Body of pancreas (tissue), 4 donors: ENCODE results near the gene C17orf67. TPM values are rescaled to one million over a fixed set of nuclear protein-coding genes. Genes with fewer than 3 reads are reported as not detected.

Experiments used
- ATAC-seq: fragments of 150-250 bp; one replicate; pipeline ENCODE4 v1.9.1; 2016
- DNase-seq, 4 donors: peaks; one replicate each; pipeline ENCODE4 v3.0.0-alpha.2; 2019
- H3K27ac ChIP-seq, 4 donors: fragments of 200-600 bp; sonication (generic); 1 replicate in 3 of 4; 2 replicates in 1 of 4; pipeline versions ENCODE4 v1.5.1 to v1.6.1; 2016 to 2019; ENCODE audit warnings: mild to moderate bottlenecking in 1 of 4, mixed read lengths in 1 of 4, moderate library complexity in 1 of 4
- H3K27me3 ChIP-seq, 2 donors: fragments of 200-600 bp; sonication (generic); one replicate each; pipeline ENCODE4 v1.6.0; 2016; ENCODE audit warnings: mild to moderate bottlenecking in 1 of 2
- H3K36me3 ChIP-seq, 2 donors: fragments of 200-600 bp; sonication (generic); replicated peaks in 1 of 2; 2 replicates each; pipeline ENCODE4 v1.5.1; 2016; ENCODE audit warnings: low read depth in 2 of 2; ENCODE audit not compliant: insufficient read depth in 1 of 2
- H3K4me1 ChIP-seq: fragments of 200-600 bp; sonication (generic); one replicate; pipeline ENCODE4 v1.6.0; 2016
- H3K4me3 ChIP-seq, 2 donors: fragments of 200-600 bp; sonication (generic); 1 replicate in 1 of 2; 2 replicates in 1 of 2; pipeline ENCODE4 v1.5.1; 2016 to 2019
- H3K9me3 ChIP-seq, 3 donors: fragments of 200-600 bp; sonication (generic); 1 replicate in 2 of 3; 2 replicates in 1 of 3; pipeline ENCODE4 v1.5.1; 2016
- CTCF ChIP-seq, 7 experiments: fragments of 450-650 bp in 4 of 7; fragments of 200-600 bp in 3 of 7; sonication (generic) in 3 of 7; IDR thresholded peaks; one replicate each; pipeline ENCODE4 v1.5.1; 2016 to 2019; ENCODE audit warnings: antibody characterized with exemption in 7 of 7
- POLR2A ChIP-seq, 3 donors: fragments of 450-650 bp; IDR thresholded peaks; one replicate each; pipeline ENCODE4 v1.6.1; 2016; ENCODE audit warnings: antibody characterized with exemption in 3 of 3, mild to moderate bottlenecking in 2 of 3
- WGBS, 2 donors: methylation state at CpG; one replicate each; pipeline ENCODE4 v1.1.5; 2017; 5-methylcytosine and 5-hydroxymethylcytosine counted together
- intact Hi-C: fragments of 100-400 bp; cut with DNase I; formaldehyde crosslinking; loops from one replicate; pipeline ENCODE4 v1.15.1; 2023
- total RNA-seq, 2 donors: library from RNA; depleted of rRNA; stranded (reverse); fragments of >200 nt; gene quantifications; one replicate each; pipeline ENCODE4 v1.1.0, GENCODE V29; 2016

The C17orf67 gene
- total RNA-seq, 2 donors from 2014 or later = 0.78 to 2.3 TPM

- H3K4me3 ChIP-seq = no peak overlapping the region
- intact Hi-C loops = no loop called here
- no peak for TF ChIP-seq POLR2A (IDR thresholded peaks at IDR 0.05)
- TF ChIP-seq CTCF (IDR thresholded peaks at IDR 0.05) = peak in 5 of 7 experiments; percentile 7 to 47 (median 13)
- ATAC-seq (no peak), DNase-seq (peak in 2 of 4 donors; percentile 14 to 47)
- no peaks in the 10 kb centered on the region for H3K9me3 ChIP-seq
- 29 to 54% methylated on average over 3 of the region's 3 CpGs for WGBS, 2 donors
- H3K36me3 ChIP-seq = peaks cover 0 to 6% of the 10 kb centered on the region in 2 donors
- no peaks in the 10 kb centered on the region for H3K4me1 ChIP-seq
- H3K27ac ChIP-seq = no peak overlapping the region
- no peaks in the 10 kb centered on the region for H3K27me3 ChIP-seq
Observed at GRCh38 chr17:56866496-56866895, 32.8 kb upstream of the C17orf67 start.

- DNase-seq (no peak), ATAC-seq (no peak)
- Histone ChIP-seq H3K36me3 (peaks cover 0 to 6% of the 10 kb centered on the region in 2 donors), H3K4me3 (no peak overlapping the region), H3K27me3 (no peaks in the 10 kb centered on the region), H3K9me3 (no peaks in the 10 kb centered on the region), H3K27ac (no peak overlapping the region), H3K4me1 (no peaks in the 10 kb centered on the region)
- no peak for TF ChIP-seq POLR2A (IDR thresholded peaks at IDR 0.05)
- no peak for TF ChIP-seq CTCF (IDR thresholded peaks at IDR 0.05)
- 86 to 96% methylated on average over 5 of the region's 5 CpGs for WGBS, 2 donors
- intact Hi-C loops = no loop called here
Observed at GRCh38 chr17:56866076-56866475, 32.4 kb upstream of the C17orf67 start.

- Histone ChIP-seq H3K27me3 (no peaks in the 10 kb centered on the region), H3K4me1 (no peaks in the 10 kb centered on the region), H3K36me3 (peaks cover 0 to 6% of the 10 kb centered on the region in 2 donors), H3K4me3 (no peak overlapping the region), H3K9me3 (no peaks in the 10 kb centered on the region), H3K27ac (no peak overlapping the region)
- ATAC-seq (no peak), DNase-seq (no peak)
- WGBS, 2 donors = 62 to 85% methylated on average over 3 of the region's 3 CpGs
- TF ChIP-seq POLR2A (IDR thresholded peaks at IDR 0.05) (no peak), CTCF (IDR thresholded peaks at IDR 0.05) (no peak)
- intact Hi-C loops = no loop called here
Observed at GRCh38 chr17:56863974-56864373, 30.3 kb upstream of the C17orf67 start.

- ATAC-seq = no peak
- 92 to 93% methylated on average over 3 of the region's 3 CpGs for WGBS, 2 donors
- H3K36me3 ChIP-seq = peaks cover 0 to 4% of the 10 kb centered on the region in 2 donors
- no peak for DNase-seq
- intact Hi-C loops = no loop called here
- no peaks in the 10 kb centered on the region for H3K4me1 ChIP-seq
- H3K27me3 ChIP-seq = no peaks in the 10 kb centered on the region
- no peak overlapping the region for H3K27ac ChIP-seq
- no peak overlapping the region for H3K4me3 ChIP-seq
- H3K9me3 ChIP-seq = no peaks in the 10 kb centered on the region
- TF ChIP-seq CTCF (IDR thresholded peaks at IDR 0.05) = no peak
- no peak for TF ChIP-seq POLR2A (IDR thresholded peaks at IDR 0.05)
Observed at GRCh38 chr17:56861899-56862298, 28.2 kb upstream of the C17orf67 start.

- ATAC-seq = no peak
- TF ChIP-seq POLR2A (IDR thresholded peaks at IDR 0.05) (no peak), CTCF (IDR thresholded peaks at IDR 0.05) (no peak)
- H3K9me3 ChIP-seq = no peaks in the 10 kb centered on the region
- H3K36me3 ChIP-seq = peaks cover 0 to 4% of the 10 kb centered on the region in 2 donors
- no peak for DNase-seq
- no peaks in the 10 kb centered on the region for H3K27me3 ChIP-seq
- intact Hi-C loops = no loop called here
- no peak overlapping the region for H3K4me3 ChIP-seq
- no peak overlapping the region for H3K27ac ChIP-seq
- 64 to 79% methylated on average over 3 of the region's 3 CpGs for WGBS, 2 donors
- no peaks in the 10 kb centered on the region for H3K4me1 ChIP-seq
Observed at GRCh38 chr17:56851008-56851407, 17.3 kb upstream of the C17orf67 start.
